WTC11 (cell line): ENCODE data around the gene TRIM46. TPM values are rescaled to one million over a fixed set of nuclear protein-coding genes. Genes with fewer than 3 reads are reported as not detected.
"Not testable (repeated sequence)": the region's sequence is repeated elsewhere in the genome, so short reads cannot be mapped to it uniquely, and the experiment has no call there.

Source experiments
- ATAC-seq: fragments of 200-7000 bp; cut with Tn5 transposase; 2 replicates; pipeline ENCODE4 v1.10.0; 2021; ENCODE audit warnings: mild to moderate bottlenecking, moderate library complexity
- CTCF ChIA-PET: fragments of 300-600 bp; sonication (Branson Sonifier 250); formaldehyde crosslinking; loops from one replicate; lab custom pipeline; 2021; ENCODE audit warnings: antibody characterized with exemption; lab: Charles Lee
- POLR2A ChIA-PET: fragments of 350-600 bp; sonication (Branson Sonifier 250); formaldehyde crosslinking; loops from one replicate; lab custom pipeline; 2021; ENCODE audit warnings: antibody characterized with exemption; lab: Charles Lee
- DNase-seq: peaks from one replicate; pipeline ENCODE4 v3.0.0; 2021; ENCODE audit warnings: low spot score
- H3K27ac Mint-ChIP-seq: 2 replicates; pipeline ENCODE4 v1.8.0; 2021; ENCODE audit warnings: mixed read lengths
- H3K27me3 Mint-ChIP-seq: 2 replicates; pipeline ENCODE4 v1.8.0; 2021; ENCODE audit warnings: low read depth, mild to moderate bottlenecking, moderate library complexity, mixed read lengths
- H3K36me3 Mint-ChIP-seq: 2 replicates; pipeline ENCODE4 v1.8.0; 2021; ENCODE audit warnings: mixed read lengths
- H3K4me1 Mint-ChIP-seq: 2 replicates; pipeline ENCODE4 v1.8.0; 2022; ENCODE audit warnings: mixed read lengths
- H3K4me3 Mint-ChIP-seq: 2 replicates; pipeline ENCODE4 v1.8.0; 2021; ENCODE audit warnings: mild to moderate bottlenecking, moderate library complexity, mixed read lengths
- H3K9me3 Mint-ChIP-seq: 2 replicates; pipeline ENCODE4 v1.8.0; 2021; ENCODE audit warnings: mixed read lengths
- FOXK1 ChIP-seq: sonication (generic); formaldehyde crosslinking; IDR thresholded peaks from 2 replicates; pipeline ENCODE4 v1.8.0; 2022; ENCODE audit warnings: mild to moderate bottlenecking, moderate library complexity, missing genetic modification reagents
- FOXP1 ChIP-seq: sonication (generic); formaldehyde crosslinking; IDR thresholded peaks from 2 replicates; pipeline ENCODE4 v1.8.0; 2022; ENCODE audit warnings: missing genetic modification reagents, mild to moderate bottlenecking, moderate library complexity, borderline replicate concordance
- MYBL2 ChIP-seq: sonication (generic); formaldehyde crosslinking; IDR thresholded peaks from 2 replicates; pipeline ENCODE4 v1.8.1; 2023; ENCODE audit warnings: mild to moderate bottlenecking, moderate library complexity, missing genetic modification reagents
- NFE2L1 ChIP-seq: sonication (generic); formaldehyde crosslinking; IDR thresholded peaks from 2 replicates; pipeline ENCODE4 v1.8.1; 2023; ENCODE audit warnings: missing genetic modification reagents
- PRRX2 ChIP-seq: fragments of 250-450 bp; sonication (Bioruptor Pico); IDR thresholded peaks from 2 replicates; pipeline ENCODE4 v1.8.0; 2021; ENCODE audit warnings: mild to moderate bottlenecking
- ZNF121 ChIP-seq: sonication (generic); formaldehyde crosslinking; IDR thresholded peaks from 2 replicates; pipeline ENCODE4 v1.8.0; 2023; ENCODE audit warnings: missing genetic modification reagents
- ZNF219 ChIP-seq: sonication (generic); formaldehyde crosslinking; IDR thresholded peaks from 2 replicates; pipeline ENCODE4 v1.8.0; 2023; ENCODE audit warnings: missing genetic modification reagents, mild to moderate bottlenecking, borderline replicate concordance
- ZNF232 ChIP-seq: sonication (generic); formaldehyde crosslinking; IDR thresholded peaks from 2 replicates; pipeline ENCODE4 v1.8.0; 2022; ENCODE audit warnings: mild to moderate bottlenecking, missing genetic modification reagents
- ZNF396 ChIP-seq: fragments of 250-450 bp; sonication (Bioruptor Pico); IDR thresholded peaks from 2 replicates; pipeline ENCODE4 v1.8.0; 2021; ENCODE audit warnings: mild to moderate bottlenecking, moderate library complexity, borderline replicate concordance
- total RNA-seq: library from RNA; stranded (reverse); gene quantifications from 3 replicates; pipeline ENCODE4 v1.2.3, GENCODE V29; 2021
- TF ChIP-seq, protein P1 (sequence below): sonication (generic); formaldehyde crosslinking; IDR thresholded peaks from 2 replicates; pipeline ENCODE4 v1.8.0; 2023; ENCODE audit warnings: missing genetic modification reagents
- TF ChIP-seq, protein P2 (sequence below): sonication (generic); formaldehyde crosslinking; conservative IDR thresholded peaks from 2 replicates; pipeline ENCODE4 v1.8.1; 2022; ENCODE audit warnings: mild to moderate bottlenecking, missing genetic modification reagents
- TF ChIP-seq, protein P3 (sequence below): fragments of 250-450 bp; sonication (Bioruptor Pico); IDR thresholded peaks from 2 replicates; pipeline ENCODE4 v1.9.0; 2021; ENCODE audit warnings: mild to moderate bottlenecking
- TF ChIP-seq, protein P4 (sequence below): sonication (generic); formaldehyde crosslinking; IDR thresholded peaks from 2 replicates; pipeline ENCODE4 v1.8.1; 2022; ENCODE audit warnings: low read depth, missing genetic modification reagents, borderline replicate concordance
- TF ChIP-seq, protein P5 (sequence below): sonication (generic); formaldehyde crosslinking; IDR thresholded peaks from 2 replicates; pipeline ENCODE4 v1.8.1; 2023; ENCODE audit warnings: mild to moderate bottlenecking, missing genetic modification reagents, borderline replicate concordance
- TF ChIP-seq, protein P6 (sequence below): fragments of 250-450 bp; sonication (Bioruptor Pico); conservative IDR thresholded peaks from 2 replicates; pipeline ENCODE4 v1.9.0; 2021; ENCODE audit warnings: mild to moderate bottlenecking

TRIM46 gene
- total RNA-seq, 1 experiment from 2014 or later: 22.1 TPM

DNA sequence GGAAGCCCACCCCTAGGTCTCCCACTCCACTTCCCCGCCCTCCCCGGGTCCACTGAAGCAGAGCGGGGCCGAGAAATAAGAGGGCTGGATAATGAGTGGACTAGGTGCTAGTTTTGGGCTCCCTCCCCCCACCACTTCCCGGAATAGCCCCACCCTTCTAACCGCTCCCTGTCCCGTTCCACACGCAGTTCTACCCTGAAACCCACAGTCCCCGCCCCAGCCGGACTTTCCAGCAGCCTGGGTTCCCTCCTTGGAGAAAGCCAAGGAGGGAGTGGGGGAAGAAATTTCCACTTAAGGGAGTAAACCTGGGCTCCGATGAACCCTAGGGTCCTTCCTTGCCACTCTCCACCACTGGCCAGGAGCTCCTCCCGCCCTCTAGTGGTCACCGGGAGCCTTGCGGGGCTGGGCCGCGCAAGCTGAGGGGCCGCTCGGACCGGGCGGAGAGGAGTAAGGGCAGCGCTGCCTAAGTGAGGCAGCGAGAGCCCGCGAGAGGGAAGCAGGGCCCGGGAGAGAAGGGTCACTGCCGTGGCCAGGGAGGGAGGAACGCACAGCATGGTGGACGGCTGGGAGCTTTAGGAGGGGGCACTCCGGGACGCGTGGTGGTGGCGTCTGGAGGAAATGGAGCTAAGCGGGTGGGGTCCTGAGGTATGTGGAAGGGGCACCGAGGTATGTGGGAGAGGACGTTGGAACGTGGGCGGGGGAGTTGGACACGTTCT is 19.8 kb downstream of the TRIM46 start (continued):
- TF ChIP-seq, protein P1, sequence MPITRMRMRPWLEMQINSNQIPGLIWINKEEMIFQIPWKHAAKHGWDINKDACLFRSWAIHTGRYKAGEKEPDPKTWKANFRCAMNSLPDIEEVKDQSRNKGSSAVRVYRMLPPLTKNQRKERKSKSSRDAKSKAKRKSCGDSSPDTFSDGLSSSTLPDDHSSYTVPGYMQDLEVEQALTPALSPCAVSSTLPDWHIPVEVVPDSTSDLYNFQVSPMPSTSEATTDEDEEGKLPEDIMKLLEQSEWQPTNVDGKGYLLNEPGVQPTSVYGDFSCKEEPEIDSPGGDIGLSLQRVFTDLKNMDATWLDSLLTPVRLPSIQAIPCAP: no peak
- 0 out of 2 replicates have a peak, but pooled peaks have one; percentile 3 for TF ChIP-seq ZNF121 (CRISPR knock-in tag)
- TF ChIP-seq, protein P2, sequence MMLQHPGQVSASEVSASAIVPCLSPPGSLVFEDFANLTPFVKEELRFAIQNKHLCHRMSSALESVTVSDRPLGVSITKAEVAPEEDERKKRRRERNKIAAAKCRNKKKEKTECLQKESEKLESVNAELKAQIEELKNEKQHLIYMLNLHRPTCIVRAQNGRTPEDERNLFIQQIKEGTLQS: no peak
- no peak for TF ChIP-seq ZNF219 (CRISPR knock-in tag)
- TF ChIP-seq PRRX2: no peak
- TF ChIP-seq ZNF396 (CRISPR knock-in tag): no peak
- TF ChIP-seq, protein P3, sequence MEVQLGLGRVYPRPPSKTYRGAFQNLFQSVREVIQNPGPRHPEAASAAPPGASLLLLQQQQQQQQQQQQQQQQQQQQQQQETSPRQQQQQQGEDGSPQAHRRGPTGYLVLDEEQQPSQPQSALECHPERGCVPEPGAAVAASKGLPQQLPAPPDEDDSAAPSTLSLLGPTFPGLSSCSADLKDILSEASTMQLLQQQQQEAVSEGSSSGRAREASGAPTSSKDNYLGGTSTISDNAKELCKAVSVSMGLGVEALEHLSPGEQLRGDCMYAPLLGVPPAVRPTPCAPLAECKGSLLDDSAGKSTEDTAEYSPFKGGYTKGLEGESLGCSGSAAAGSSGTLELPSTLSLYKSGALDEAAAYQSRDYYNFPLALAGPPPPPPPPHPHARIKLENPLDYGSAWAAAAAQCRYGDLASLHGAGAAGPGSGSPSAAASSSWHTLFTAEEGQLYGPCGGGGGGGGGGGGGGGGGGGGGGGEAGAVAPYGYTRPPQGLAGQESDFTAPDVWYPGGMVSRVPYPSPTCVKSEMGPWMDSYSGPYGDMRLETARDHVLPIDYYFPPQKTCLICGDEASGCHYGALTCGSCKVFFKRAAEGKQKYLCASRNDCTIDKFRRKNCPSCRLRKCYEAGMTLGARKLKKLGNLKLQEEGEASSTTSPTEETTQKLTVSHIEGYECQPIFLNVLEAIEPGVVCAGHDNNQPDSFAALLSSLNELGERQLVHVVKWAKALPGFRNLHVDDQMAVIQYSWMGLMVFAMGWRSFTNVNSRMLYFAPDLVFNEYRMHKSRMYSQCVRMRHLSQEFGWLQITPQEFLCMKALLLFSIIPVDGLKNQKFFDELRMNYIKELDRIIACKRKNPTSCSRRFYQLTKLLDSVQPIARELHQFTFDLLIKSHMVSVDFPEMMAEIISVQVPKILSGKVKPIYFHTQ: no peak
- no peak; the same call in 1 of the 2 replicates for TF ChIP-seq FOXP1
- TF ChIP-seq, protein P4, sequence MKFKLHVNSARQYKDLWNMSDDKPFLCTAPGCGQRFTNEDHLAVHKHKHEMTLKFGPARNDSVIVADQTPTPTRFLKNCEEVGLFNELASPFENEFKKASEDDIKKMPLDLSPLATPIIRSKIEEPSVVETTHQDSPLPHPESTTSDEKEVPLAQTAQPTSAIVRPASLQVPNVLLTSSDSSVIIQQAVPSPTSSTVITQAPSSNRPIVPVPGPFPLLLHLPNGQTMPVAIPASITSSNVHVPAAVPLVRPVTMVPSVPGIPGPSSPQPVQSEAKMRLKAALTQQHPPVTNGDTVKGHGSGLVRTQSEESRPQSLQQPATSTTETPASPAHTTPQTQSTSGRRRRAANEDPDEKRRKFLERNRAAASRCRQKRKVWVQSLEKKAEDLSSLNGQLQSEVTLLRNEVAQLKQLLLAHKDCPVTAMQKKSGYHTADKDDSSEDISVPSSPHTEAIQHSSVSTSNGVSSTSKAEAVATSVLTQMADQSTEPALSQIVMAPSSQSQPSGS (CRISPR knock-in tag): no peak
- TF ChIP-seq NFE2L1 (CRISPR knock-in tag): no peak
- TF ChIP-seq ZNF232 (CRISPR knock-in tag): no peak
- 0 out of 2 replicates have a peak, but pooled peaks have one; percentile 37 for TF ChIP-seq FOXK1
- TF ChIP-seq, all 79 proteins: peak for 7

DNA sequence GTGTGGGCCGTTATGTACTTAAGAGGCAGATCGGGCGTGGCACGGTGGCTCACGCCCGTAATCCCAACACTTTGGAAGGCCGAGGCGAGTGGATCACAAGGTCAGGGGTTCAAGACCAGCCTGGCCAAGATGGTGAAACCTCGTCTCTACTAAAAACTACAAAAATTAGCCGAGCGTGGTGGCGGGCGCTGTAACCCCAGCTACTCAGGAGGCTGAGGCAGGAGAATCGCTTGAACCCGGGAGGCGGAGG is 20.3 kb downstream of the TRIM46 start:
- Mint-ChIP-seq H3K36me3 (peaks cover 25% of the 10 kb centered on the region), H3K4me1 (peaks cover 34% of the 10 kb centered on the region), H3K27ac (peak overlapping the region; percentile 99), H3K4me3 (peak overlapping the region; percentile 99)
- 0 out of 2 replicates have a peak, but pooled peaks have one; percentile 43 for TF ChIP-seq MYBL2 (CRISPR knock-in tag)
- CTCF ChIA-PET: interaction anchor here (0.6 to 4.6 kb wide), 45 partner anchors 8 to 238 kb away, joined by 3 to 232 read pairs (median 5); partner anchors contain the start of genes ADAM15, CLK2, DPM3 and ENTREP3
- DNase-seq, H3K27me3 Mint-ChIP-seq, ATAC-seq, H3K9me3 Mint-ChIP-seq: not testable (repeated sequence)
- POLR2A ChIA-PET: interaction anchor here (0.5 to 3.7 kb wide), 19 partner anchors 10 to 912 kb away, joined by 3 to 83 read pairs (median 4); partner anchors contain the start of genes CLK2, KRTCAP2, SCAMP3 and THBS3

DNA sequence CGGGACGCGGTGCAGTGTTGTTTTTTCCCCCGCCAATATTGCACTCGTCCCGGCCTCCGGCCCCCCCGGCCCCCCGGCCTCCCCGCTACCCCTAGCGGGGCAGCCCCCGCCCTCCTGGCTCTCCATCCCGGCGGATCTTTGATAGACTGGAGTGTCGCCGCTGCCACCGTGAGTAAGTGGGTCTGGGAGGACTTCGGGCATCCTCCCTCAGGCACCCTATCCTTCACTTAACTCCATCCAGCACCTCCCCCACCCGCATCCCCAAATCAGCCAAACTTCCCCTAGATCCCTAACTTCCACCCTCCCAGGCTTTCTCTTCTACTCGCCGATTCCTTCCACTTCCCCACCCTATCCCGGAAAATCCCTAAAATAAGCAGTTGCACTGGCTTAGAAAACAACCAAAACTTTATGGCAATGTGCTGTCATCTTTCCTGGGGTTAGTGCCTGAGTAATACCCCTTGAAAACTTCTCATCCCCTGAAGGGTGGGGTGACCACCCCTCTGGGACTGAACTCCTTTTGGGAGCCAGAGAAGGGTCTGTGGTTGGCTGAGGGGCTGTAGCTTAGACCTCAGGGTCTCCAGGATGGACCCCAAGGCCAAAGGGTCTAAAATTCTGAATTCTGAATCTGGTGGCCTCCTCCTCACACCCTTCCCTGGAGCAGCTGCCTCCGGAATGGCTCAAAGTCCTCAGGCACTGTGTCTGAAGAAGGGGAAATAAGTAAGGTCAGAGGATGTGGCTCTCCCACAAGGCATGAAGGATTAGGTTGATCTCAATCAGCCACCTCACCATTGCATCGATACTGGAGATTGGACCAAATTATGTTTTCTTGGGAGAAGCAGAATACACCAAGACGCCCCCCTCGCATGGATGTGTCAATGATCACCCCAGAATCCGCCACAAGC is 21.8 kb downstream of the TRIM46 start:
- H3K4me1 Mint-ChIP-seq: peaks cover 34% of the 10 kb centered on the region
- H3K36me3 Mint-ChIP-seq: peaks cover 39% of the 10 kb centered on the region
- ChIA-PET POLR2A (interaction anchor here (0.6 to 3.7 kb wide), 19 partner anchors 8 to 113 kb away, joined by 3 to 83 read pairs (median 5); partner anchors contain the start of genes KRTCAP2, MTX1, SCAMP3 and THBS3), CTCF (interaction anchor here (0.6 to 4.6 kb wide), 32 partner anchors 8 to 178 kb away, joined by 3 to 232 read pairs (median 6); partner anchors contain the start of genes ENTREP3, HCN3, KRTCAP2 and MTX1)
- peaks cover 4% of the 10 kb centered on the region; the same call in 1 of the 2 replicates for H3K27me3 Mint-ChIP-seq
- no peaks in the 10 kb centered on the region for H3K9me3 Mint-ChIP-seq
- peak overlapping the region; percentile 95 for H3K27ac Mint-ChIP-seq
- TF ChIP-seq, protein P5, sequence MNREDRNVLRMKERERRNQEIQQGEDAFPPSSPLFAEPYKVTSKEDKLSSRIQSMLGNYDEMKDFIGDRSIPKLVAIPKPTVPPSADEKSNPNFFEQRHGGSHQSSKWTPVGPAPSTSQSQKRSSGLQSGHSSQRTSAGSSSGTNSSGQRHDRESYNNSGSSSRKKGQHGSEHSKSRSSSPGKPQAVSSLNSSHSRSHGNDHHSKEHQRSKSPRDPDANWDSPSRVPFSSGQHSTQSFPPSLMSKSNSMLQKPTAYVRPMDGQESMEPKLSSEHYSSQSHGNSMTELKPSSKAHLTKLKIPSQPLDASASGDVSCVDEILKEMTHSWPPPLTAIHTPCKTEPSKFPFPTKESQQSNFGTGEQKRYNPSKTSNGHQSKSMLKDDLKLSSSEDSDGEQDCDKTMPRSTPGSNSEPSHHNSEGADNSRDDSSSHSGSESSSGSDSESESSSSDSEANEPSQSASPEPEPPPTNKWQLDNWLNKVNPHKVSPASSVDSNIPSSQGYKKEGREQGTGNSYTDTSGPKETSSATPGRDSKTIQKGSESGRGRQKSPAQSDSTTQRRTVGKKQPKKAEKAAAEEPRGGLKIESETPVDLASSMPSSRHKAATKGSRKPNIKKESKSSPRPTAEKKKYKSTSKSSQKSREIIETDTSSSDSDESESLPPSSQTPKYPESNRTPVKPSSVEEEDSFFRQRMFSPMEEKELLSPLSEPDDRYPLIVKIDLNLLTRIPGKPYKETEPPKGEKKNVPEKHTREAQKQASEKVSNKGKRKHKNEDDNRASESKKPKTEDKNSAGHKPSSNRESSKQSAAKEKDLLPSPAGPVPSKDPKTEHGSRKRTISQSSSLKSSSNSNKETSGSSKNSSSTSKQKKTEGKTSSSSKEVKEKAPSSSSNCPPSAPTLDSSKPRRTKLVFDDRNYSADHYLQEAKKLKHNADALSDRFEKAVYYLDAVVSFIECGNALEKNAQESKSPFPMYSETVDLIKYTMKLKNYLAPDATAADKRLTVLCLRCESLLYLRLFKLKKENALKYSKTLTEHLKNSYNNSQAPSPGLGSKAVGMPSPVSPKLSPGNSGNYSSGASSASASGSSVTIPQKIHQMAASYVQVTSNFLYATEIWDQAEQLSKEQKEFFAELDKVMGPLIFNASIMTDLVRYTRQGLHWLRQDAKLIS (CRISPR knock-in tag): no peak
- TF ChIP-seq, protein P6, sequence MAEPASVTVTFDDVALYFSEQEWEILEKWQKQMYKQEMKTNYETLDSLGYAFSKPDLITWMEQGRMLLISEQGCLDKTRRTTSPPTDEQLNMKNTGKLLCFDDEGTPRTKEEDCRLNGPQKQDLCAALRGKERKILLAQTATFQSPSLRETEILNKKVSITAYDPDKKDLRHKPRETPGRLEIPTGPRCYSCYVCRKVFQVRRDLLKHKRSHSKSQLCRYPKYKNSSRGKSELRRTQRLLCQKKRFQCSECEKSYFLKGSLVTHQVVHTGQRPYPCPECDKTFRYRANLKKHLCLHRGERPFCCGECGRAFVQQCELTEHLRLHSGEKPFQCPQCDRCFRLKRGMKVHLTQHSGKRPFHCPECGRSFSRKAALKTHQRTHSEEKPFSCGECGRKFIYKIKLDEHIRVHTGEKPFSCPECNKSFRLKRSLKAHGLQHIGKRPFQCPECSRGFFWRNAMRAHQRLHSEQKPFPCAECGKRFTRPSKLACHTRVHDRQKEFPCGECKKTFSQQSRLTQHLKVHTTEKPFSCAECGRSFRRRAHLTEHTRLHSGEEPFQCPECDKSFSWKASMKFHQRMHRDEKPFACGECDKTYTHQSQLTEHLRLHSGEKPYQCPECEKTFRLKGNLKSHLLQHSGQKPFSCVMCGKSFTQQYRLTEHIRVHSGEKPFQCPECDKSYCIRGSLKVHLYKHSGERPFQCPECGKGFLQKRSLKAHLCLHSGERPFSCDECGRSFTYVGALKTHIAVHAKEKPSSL (CRISPR knock-in tag): 0 out of 2 replicates have a peak, but pooled peaks have one; percentile 29
- DNase-seq (no peak), ATAC-seq (no peak)
- peak overlapping the region; percentile 99 for H3K4me3 Mint-ChIP-seq
